H1 (cell line): Measurements from ENCODE around the gene TAPBPL. TPM values are rescaled to one million over a fixed set of nuclear protein-coding genes. Genes with fewer than 3 reads are reported as not detected.

ENCODE experiments used
- BCL11A ChIP-seq, 2 experiments: IDR thresholded peaks; one replicate each; pipeline ENCODE4 v1.6.1; 2011; ENCODE audit warnings: low read depth in 2 of 2, low read length in 2 of 2, mild to moderate bottlenecking in 2 of 2
- JUND ChIP-seq: IDR thresholded peaks from 2 replicates; pipeline ENCODE4 v1.6.1; 2011; ENCODE audit warnings: mild to moderate bottlenecking, improper control_type of control experiment, low read length
- polyA plus RNA-seq, 7 experiments: library from polyadenylated mRNA; depleted of rRNA in 3 of 7; stranded (reverse) in 5 of 7; unstranded in 2 of 7; fragments of >200 nt in 5 of 7; fragments of 200-250 nt in 2 of 7; gene quantifications; 1 replicate in 5 of 7; 2 replicates in 1 of 7; 4 replicates in 1 of 7; pipeline versions ENCODE4 v1.2.1 to v1.2.3, GENCODE V29; 2011 to 2013; ENCODE audit warnings: missing spikeins in 2 of 7, mixed read lengths in 2 of 7
- total RNA-seq: library from RNA; stranded (reverse); fragmentation: NEBNext Ultra II Directional; extraction: Animal tissue kit (Norgen Biotek cat#: 25700); gene quantifications from 2 replicates; pipeline ENCODE4 v1.2.1, GENCODE V29; 2021

The TAPBPL gene
- total and polyA plus RNA-seq, 2 of the 8 experiments (the other 6 are each of a cell fraction or from before 2014, with no cell fraction given): 0.61 to 1.5 TPM

DNA sequence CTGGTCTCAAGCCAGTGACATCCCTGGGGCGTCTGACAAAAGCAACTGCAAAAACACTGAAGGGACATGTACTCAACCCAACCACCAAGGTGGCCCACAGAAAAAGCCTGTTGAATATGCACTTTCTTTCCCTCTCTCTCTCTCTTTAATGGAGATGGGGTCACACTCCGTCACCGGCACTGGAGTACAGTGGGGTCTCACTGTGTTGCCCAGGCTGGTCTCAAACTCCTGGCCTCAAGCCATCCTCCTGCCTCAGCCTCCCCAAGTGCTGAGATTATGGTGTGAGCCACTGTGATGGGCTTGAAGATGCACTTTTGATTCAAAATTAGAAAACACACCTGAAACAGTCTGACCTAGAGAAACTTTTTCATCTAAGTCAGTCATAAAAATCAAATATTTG lies 14.3 kb upstream of the TAPBPL start (continued):
- TF ChIP-seq JUND: no peak
- no peak for TF ChIP-seq BCL11A (IDR thresholded peaks at IDR 0.05; ENCODE audit: low read depth in 2 of 2, low read length in 2 of 2)
